Activated naive CD4-positive, alpha-beta T cell treated with anti-CD3 and anti-CD28 coated beads for 36 hours (primary cell): ENCODE measurements around the gene STK25. TPM values are rescaled to one million over a fixed set of nuclear protein-coding genes. Genes with fewer than 3 reads are reported as not detected.
"Not testable (repeated sequence)": the region's sequence is repeated elsewhere in the genome, so short reads cannot be mapped to it uniquely, and the experiment has no call there.

Experiments used
- CTCF ChIA-PET: fragments of 350-600 bp; sonication (Branson Sonifier 250); formaldehyde crosslinking; loops from one replicate; lab custom pipeline; 2021; ENCODE audit warnings: antibody characterized with exemption; lab: Charles Lee
- DNase-seq: peaks from one replicate; pipeline ENCODE4 v3.0.0-alpha.2; 2020
- H3K27ac Mint-ChIP-seq: one replicate; pipeline ENCODE4 v1.8.0; 2021; ENCODE audit warnings: mild to moderate bottlenecking, mixed read lengths
- H3K27me3 Mint-ChIP-seq: one replicate; pipeline ENCODE4 v1.8.0; 2021; ENCODE audit warnings: low read depth, mixed read lengths
- H3K36me3 Mint-ChIP-seq: one replicate; pipeline ENCODE4 v1.8.0; 2021; ENCODE audit warnings: low read depth, mixed read lengths
- H3K4me1 Mint-ChIP-seq: one replicate; pipeline ENCODE4 v1.8.0; 2021; ENCODE audit warnings: low read depth, mixed read lengths
- H3K4me3 Mint-ChIP-seq: one replicate; pipeline ENCODE4 v1.8.0; 2021; ENCODE audit warnings: mild to moderate bottlenecking, moderate library complexity, mixed read lengths
- H3K9me3 Mint-ChIP-seq: one replicate; pipeline ENCODE4 v1.8.0; 2021; ENCODE audit warnings: mixed read lengths
- intact Hi-C: fragments of 100-400 bp; cut with micrococcal nuclease; formaldehyde crosslinking; loops from one replicate; pipeline ENCODE4 v1.15.1; 2023
- total RNA-seq, 2 experiments: library from RNA; stranded (reverse); gene quantifications; one replicate each; pipeline ENCODE4 v1.2.3, GENCODE V29; 2021

STK25 gene
- total RNA-seq, 2 experiments from 2014 or later, result 81.2 to 88.4 TPM

DNA sequence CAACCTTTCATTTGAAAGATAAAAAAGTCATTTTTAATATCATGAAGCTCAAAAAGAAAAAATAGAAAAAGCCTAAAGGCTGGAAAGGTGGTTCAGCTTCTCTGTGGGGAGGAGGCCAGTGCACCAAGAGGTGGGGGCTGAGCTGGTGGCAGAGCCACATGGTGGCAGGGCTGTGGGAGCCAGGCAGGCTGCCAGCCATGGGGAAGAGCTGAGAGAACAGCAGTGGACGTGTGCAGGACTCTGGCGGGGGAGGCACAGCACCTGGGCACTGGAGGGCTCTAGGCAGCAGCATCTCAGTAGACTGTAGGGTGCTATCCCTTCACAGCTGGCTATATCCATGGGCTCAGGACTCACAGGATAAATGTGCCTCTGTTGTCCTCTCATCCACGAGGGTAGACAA lies 47.8 kb downstream of the STK25 start:
- no peaks in the 10 kb centered on the region for H3K9me3 Mint-ChIP-seq
- no peak for DNase-seq
- intact Hi-C loops, result no loop called here
- no peaks in the 10 kb centered on the region for H3K4me1 Mint-ChIP-seq
- H3K36me3 Mint-ChIP-seq, result no peaks in the 10 kb centered on the region
- CTCF ChIA-PET, result no interaction called here
- H3K27ac Mint-ChIP-seq, result no peak overlapping the region
- H3K27me3 Mint-ChIP-seq, result peaks cover 6% of the 10 kb centered on the region
- no peak overlapping the region for H3K4me3 Mint-ChIP-seq

DNA sequence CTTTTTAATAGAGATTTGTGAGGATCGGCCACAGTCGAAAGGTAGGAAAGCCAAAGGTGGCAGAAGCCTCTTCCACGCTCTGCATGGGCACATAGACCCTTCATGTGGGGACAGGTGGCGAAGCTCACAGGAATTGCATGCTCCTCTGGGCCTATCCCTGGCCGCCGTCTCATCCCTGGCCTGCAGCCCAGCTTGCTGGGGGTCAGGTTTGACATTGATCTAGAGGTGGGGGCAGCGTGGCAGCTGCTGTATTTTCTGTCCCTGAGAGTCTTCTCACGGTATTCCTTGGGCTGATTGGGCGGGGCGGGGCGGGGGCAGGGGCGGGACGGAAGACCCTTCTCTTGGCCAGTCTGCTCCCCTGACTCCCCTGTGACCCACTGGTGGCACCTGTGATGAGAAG lies 48.9 kb downstream of the STK25 start:
- Mint-ChIP-seq H3K27me3 (peaks cover 8% of the 10 kb centered on the region), H3K4me1 (no peaks in the 10 kb centered on the region), H3K9me3 (no peaks in the 10 kb centered on the region), H3K4me3 (no peak overlapping the region), H3K36me3 (no peaks in the 10 kb centered on the region), H3K27ac (no peak overlapping the region)
- no peak for DNase-seq
- intact Hi-C loops, result no loop called here
- CTCF ChIA-PET, result interaction anchor here (0.6 to 0.7 kb wide), 2 partner anchors 9 to 213 kb away, joined by 3 read pairs; no protein-coding TSS in a partner anchor

DNA sequence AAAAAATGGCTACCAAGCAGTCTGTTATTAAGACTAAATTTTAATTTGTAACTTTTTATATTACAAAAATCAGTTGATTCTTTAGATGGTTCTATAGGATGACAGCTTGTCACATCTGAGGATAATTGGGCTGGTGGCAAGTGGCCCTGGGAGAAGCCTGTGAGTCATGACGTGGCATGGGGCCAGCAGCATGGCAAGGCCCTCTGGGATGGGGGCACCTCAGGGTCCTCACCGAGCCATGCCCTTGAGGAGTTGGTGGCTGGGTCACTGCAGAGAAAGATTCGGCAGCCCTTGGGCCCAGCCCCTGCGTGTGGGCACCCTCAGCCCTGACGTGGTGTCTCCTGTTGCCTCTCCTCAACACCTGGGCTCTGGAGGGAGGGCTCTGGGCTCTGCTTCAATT lies 49.7 kb downstream of the STK25 start:
- H3K4me1 Mint-ChIP-seq, result no peaks in the 10 kb centered on the region
- no peaks in the 10 kb centered on the region for H3K9me3 Mint-ChIP-seq
- no peak overlapping the region for H3K27ac Mint-ChIP-seq
- H3K27me3 Mint-ChIP-seq, result peaks cover 14% of the 10 kb centered on the region
- H3K4me3 Mint-ChIP-seq, result no peak overlapping the region
- DNase-seq, result no peak
- CTCF ChIA-PET, result no interaction called here
- intact Hi-C loops, result no loop called here
- H3K36me3 Mint-ChIP-seq, result no peaks in the 10 kb centered on the region

DNA sequence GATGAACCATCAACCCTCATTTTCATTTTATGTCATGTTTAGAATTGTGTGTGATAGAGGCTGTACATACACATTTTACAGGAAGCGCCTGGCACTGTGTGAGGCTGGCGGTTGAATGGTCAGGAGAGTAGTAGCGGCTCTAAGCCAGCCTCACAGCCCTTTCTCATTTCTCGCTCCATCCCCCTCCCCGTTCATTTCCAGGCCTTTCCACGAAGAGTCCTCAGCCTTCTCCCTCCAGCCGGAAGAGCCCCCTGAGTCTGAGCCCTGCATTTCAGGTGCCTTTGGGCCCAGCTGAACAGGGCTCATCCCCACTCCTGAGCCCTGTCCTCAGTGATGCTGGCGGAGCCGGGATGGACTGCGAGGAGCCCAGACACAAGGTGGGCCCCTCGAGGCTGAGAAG lies 51.8 kb downstream of the STK25 start:
- Mint-ChIP-seq H3K27me3 (peaks cover 25% of the 10 kb centered on the region), H3K4me1 (no peaks in the 10 kb centered on the region), H3K27ac (no peak overlapping the region), H3K9me3 (no peaks in the 10 kb centered on the region), H3K4me3 (no peak overlapping the region), H3K36me3 (no peaks in the 10 kb centered on the region)
- DNase-seq, result no peak
- CTCF ChIA-PET, result no interaction called here
- intact Hi-C loops, result no loop called here

GRCh38 chr2:241454837-241455485 lies 53.4 kb downstream of the STK25 start:
- no peak overlapping the region for H3K4me3 Mint-ChIP-seq
- no peak for DNase-seq
- intact Hi-C loops, result no loop called here
- no peak overlapping the region for H3K27ac Mint-ChIP-seq
- H3K9me3 Mint-ChIP-seq, result no peaks in the 10 kb centered on the region
- no peaks in the 10 kb centered on the region for H3K36me3 Mint-ChIP-seq
- CTCF ChIA-PET, result interaction anchor here (0.7 kb wide), 1 partner anchor 13 kb away, joined by 3 read pairs; no protein-coding TSS in a partner anchor
- peaks cover 29% of the 10 kb centered on the region for H3K27me3 Mint-ChIP-seq
- H3K4me1 Mint-ChIP-seq, result no peaks in the 10 kb centered on the region

- H3K36me3 Mint-ChIP-seq, H3K9me3 Mint-ChIP-seq, H3K4me1 Mint-ChIP-seq, CTCF ChIA-PET, H3K27ac Mint-ChIP-seq, DNase-seq, H3K4me3 Mint-ChIP-seq, intact Hi-C loops: not testable (repeated sequence)
- peaks cover 38% of the 10 kb centered on the region for H3K27me3 Mint-ChIP-seq
These were observed 54.5 kb downstream of the STK25 start for GRCh38 chr2:241453919-241454318.

GRCh38 chr2:241451840-241452506 lies 56.4 kb downstream of the STK25 start:
- CTCF ChIA-PET, result no interaction called here
- Mint-ChIP-seq H3K4me1 (no peaks in the 10 kb centered on the region), H3K27ac (no peak overlapping the region)

DNA sequence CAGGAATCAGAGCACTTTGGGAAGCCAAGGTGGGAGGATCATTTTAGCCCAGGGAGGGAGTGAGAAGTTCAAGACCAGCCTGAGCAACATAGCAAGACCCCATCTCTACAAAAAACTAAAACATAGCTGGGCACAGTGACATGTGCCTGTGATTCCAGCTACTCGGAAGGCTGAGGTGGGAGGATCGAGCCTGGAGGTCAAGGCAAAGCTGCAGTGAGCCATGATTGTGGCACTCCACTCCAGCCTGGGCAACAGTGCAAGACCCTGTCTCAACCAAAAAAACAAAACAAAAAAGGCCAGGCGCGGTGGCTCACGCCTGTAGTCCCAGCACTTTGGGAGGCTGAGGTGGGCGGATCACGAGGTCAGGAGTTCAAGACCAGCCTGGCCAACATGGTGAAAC lies 58.3 kb downstream of the STK25 start:
- H3K4me1 Mint-ChIP-seq, H3K4me3 Mint-ChIP-seq, H3K36me3 Mint-ChIP-seq, H3K9me3 Mint-ChIP-seq, DNase-seq, H3K27ac Mint-ChIP-seq, intact Hi-C loops: not testable (repeated sequence)
- CTCF ChIA-PET, result interaction anchor here (0.6 kb wide), 1 partner anchor 10 kb away, joined by 3 read pairs; no protein-coding TSS in a partner anchor
- H3K27me3 Mint-ChIP-seq, result peaks cover 61% of the 10 kb centered on the region

More at GRCh38 chr2:241451840-241452506, 56.4 kb downstream of the STK25 start:
- no peak for DNase-seq
- intact Hi-C loops, result no loop called here
- Mint-ChIP-seq H3K36me3 (peaks cover 5% of the 10 kb centered on the region), H3K9me3 (no peaks in the 10 kb centered on the region), H3K27me3 (peaks cover 52% of the 10 kb centered on the region), H3K4me3 (no peak overlapping the region)

DNA sequence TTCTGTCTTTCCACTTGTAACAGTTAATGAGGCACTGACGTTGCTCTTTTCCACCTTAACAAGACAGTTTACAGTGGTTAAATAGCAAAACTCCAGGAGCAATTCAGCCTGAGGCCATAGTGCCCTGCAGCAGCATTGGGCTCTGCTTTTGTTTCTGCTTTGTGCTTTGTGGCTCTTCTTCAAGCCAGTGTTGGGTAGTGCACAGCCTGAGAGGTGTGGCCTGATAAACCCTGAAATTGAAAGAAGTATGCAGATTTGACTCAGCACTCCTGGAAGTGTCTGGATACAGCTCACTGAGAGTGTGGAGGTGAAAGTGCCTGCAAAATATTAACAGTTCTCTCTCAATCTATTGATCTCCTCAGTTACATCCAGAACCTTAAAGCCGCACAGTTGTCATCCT lies 63.0 kb downstream of the STK25 start:
- Mint-ChIP-seq H3K36me3 (peaks cover 21% of the 10 kb centered on the region), H3K4me3 (no peak overlapping the region), H3K27ac (no peak overlapping the region), H3K27me3 (peaks cover 63% of the 10 kb centered on the region), H3K9me3 (no peaks in the 10 kb centered on the region), H3K4me1 (peaks cover 24% of the 10 kb centered on the region)
- peak; percentile 30 for DNase-seq
- intact Hi-C loops, result loop anchor here (2.0 kb wide), 2 partner anchors 63 to 165 kb away; partner anchors contain the start of gene STK25
- CTCF ChIA-PET, result no interaction called here

DNA sequence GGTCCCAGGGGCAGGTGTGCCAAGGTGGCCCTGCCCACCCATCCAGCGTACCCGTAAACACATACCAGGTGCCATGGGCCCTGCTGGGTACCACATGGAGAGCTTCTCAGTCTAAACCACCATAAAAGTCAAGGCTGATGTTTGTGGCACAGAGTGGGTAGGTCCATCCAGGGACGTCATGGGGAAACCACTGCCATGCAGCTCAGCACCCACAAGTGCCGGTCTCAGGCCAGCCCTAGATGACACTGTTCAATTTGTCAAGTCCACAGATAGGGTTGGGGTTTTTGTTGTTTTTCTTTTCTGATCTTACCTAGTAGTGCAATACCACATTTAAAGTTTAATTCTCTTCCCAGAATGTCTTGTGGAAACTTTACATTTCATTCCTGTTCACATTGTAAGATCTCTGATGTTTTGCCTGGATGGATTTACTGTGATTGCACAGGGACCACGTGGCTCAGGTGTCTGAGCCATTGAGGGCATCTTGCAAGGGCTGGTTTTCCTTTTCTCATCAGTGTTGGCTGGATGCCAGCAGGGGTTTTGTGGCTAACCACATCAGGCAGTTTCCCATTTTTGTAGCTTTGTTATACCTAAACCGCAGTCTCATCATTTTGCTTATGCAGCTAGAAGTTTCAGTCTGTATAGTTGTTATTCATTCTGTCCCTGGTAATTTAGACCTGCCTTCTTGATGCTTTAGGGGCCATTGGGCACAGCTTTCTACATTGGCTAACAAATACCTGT lies 64.7 kb downstream of the STK25 start:
- Mint-ChIP-seq H3K4me3 (no peak overlapping the region), H3K27me3 (peaks cover 54% of the 10 kb centered on the region), H3K9me3 (no peaks in the 10 kb centered on the region), H3K27ac (peak overlapping the region; percentile 22), H3K36me3 (peaks cover 27% of the 10 kb centered on the region), H3K4me1 (peaks cover 24% of the 10 kb centered on the region)
- DNase-seq, result peak; percentile 98
- intact Hi-C loops, result loop anchor here (1.0 to 5.0 kb wide), 7 partner anchors 65 to 341 kb away; partner anchors contain the start of genes ATG4B, HDLBP, MTERF4 and SEPTIN2
- CTCF ChIA-PET, result interaction anchor here (0.8 to 0.9 kb wide), 2 partner anchors 39 to 153 kb away, joined by 3 to 4 read pairs; no protein-coding TSS in a partner anchor
